Loucy (cell line): ENCODE measurements around the gene ZSWIM5.

Experiments used
- H2AFZ ChIP-seq: fragments of 200-600 bp; sonication (generic); 2 replicates; pipeline ENCODE4 v1.6.0; 2016; ENCODE audit warnings: antibody characterized with exemption, mild to moderate bottlenecking, low read length, moderate library complexity
- H3F3A ChIP-seq: fragments of 200-600 bp; 2 replicates; pipeline ENCODE4 v1.6.0; 2016; ENCODE audit warnings: antibody characterized with exemption, low read depth, mild to moderate bottlenecking
- H3K27me3 ChIP-seq: fragments of 200-600 bp; sonication (generic); 2 replicates; pipeline ENCODE4 v1.6.1; 2014; ENCODE audit warnings: low read length, mild to moderate bottlenecking; ENCODE audit not compliant: insufficient read depth, poor library complexity, severe bottlenecking
- H3K36me3 ChIP-seq: fragments of 200-600 bp; sonication (generic); 2 replicates; pipeline ENCODE4 v1.6.1; 2016; ENCODE audit warnings: low read length; ENCODE audit not compliant: insufficient read depth
- H3K4me1 ChIP-seq: fragments of 200-600 bp; sonication (generic); 2 replicates; pipeline ENCODE4 v1.5.1; 2014; ENCODE audit warnings: low read length, mild to moderate bottlenecking; ENCODE audit not compliant: insufficient read depth, poor library complexity, severe bottlenecking
- H3K4me2 ChIP-seq: fragments of 200-600 bp; sonication (generic); 2 replicates; pipeline ENCODE4 v1.6.0; 2014; ENCODE audit warnings: antibody characterized with exemption, low read length, low read depth, mild to moderate bottlenecking; ENCODE audit not compliant: poor library complexity, severe bottlenecking
- H3K4me3 ChIP-seq: fragments of 200-600 bp; sonication (generic); 2 replicates; pipeline ENCODE4 v1.5.1; 2014; ENCODE audit warnings: low read length, mild to moderate bottlenecking, mixed read lengths; ENCODE audit not compliant: poor library complexity, severe bottlenecking
- H3K79me2 ChIP-seq: fragments of 200-600 bp; sonication (generic); 2 replicates; pipeline ENCODE4 v1.6.1; 2014; ENCODE audit warnings: low read length; ENCODE audit not compliant: insufficient read depth
- H3K9ac ChIP-seq: fragments of 200-600 bp; sonication (generic); 2 replicates; pipeline ENCODE4 v1.6.0; 2014; ENCODE audit warnings: mild to moderate bottlenecking, low read depth, low read length, moderate library complexity; ENCODE audit not compliant: poor library complexity, severe bottlenecking
- H3K9me2 ChIP-seq: fragments of 200-600 bp; sonication (generic); replicated peaks from 2 replicates; pipeline ENCODE4 v1.6.1; 2016; ENCODE audit warnings: low read depth, low read length, mixed read lengths
- H3K9me3 ChIP-seq: fragments of 200-600 bp; sonication (generic); 2 replicates; pipeline ENCODE4 v1.6.1; 2014; ENCODE audit warnings: mild to moderate bottlenecking, antibody characterized with exemption, low read length, low read depth; ENCODE audit not compliant: insufficient read depth
- H4K20me1 ChIP-seq: fragments of 200-600 bp; sonication (generic); 2 replicates; pipeline ENCODE4 v1.6.0; 2014; ENCODE audit warnings: antibody characterized with exemption, low read length, mild to moderate bottlenecking; ENCODE audit not compliant: insufficient read depth, poor library complexity, severe bottlenecking
- EZH2phosphoT487 ChIP-seq: fragments of 200-600 bp; IDR thresholded peaks from 2 replicates; pipeline ENCODE4 v1.6.1; 2018; ENCODE audit warnings: antibody characterized with exemption, mild to moderate bottlenecking, moderate library complexity, borderline replicate concordance
- TF ChIP-seq, protein P1 (sequence below): fragments of 200-600 bp; sonication (generic); conservative IDR thresholded peaks from 2 replicates; pipeline ENCODE4 v1.5.1; 2014; ENCODE audit warnings: mild to moderate bottlenecking, antibody characterized with exemption, low read length

ZSWIM5 gene

DNA sequence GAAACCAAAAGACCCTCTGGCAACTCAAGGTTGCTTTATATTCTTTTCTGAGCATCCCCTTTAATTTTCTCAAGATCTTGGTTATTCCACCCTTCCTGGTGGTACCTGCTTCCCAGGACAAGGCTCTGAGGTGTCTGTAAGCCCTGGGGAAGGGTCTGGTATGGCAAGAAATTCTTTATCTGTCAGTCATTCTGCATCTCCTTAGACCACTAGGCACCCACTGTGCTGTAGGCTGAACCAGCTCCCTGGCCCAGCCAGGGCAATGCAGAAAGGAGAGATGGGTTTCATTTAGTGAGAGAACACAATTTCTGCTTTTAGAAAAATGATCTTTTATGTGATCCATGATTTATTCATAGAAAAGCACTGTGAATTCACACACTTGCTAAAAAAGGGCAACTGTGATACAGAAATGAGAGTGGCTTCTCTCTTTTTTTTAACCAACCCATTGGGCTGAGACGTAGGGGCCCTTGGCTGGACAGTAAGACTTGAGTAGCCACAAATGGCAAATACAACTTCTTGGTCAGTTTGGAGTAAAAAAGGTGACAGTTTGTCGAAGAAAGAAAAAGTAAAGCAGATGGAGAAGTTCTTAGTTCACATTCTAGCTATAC is 190.2 kb downstream of the ZSWIM5 start:
- peaks cover 35% of the 10 kb centered on the region for H3K4me1 ChIP-seq
- no peaks in the 10 kb centered on the region for H4K20me1 ChIP-seq
- H3K9me2 ChIP-seq, result no peaks in the 10 kb centered on the region

DNA sequence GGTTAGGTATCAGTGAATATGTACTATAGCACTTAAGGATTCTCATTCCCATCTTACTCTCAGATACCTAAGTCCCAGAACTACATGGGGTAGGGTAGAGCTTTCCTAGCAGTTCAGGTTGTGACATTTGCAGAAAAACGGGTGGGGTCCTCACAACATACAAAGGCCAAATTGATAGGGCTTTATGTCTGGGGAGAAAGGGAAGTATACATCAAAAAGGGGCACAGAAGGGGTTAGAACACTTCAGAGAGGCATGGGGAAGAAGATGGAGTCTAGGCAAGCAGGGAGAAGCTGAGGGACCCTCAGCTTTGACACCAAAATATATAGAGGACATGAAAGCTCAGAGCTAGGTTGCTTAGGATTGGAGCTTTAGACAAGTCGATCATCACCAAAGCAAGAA is 190.7 kb downstream of the ZSWIM5 start:
- H3K36me3 ChIP-seq, result no peaks in the 10 kb centered on the region
- no peak for TF ChIP-seq EZH2phosphoT487
- TF ChIP-seq, protein P1, sequence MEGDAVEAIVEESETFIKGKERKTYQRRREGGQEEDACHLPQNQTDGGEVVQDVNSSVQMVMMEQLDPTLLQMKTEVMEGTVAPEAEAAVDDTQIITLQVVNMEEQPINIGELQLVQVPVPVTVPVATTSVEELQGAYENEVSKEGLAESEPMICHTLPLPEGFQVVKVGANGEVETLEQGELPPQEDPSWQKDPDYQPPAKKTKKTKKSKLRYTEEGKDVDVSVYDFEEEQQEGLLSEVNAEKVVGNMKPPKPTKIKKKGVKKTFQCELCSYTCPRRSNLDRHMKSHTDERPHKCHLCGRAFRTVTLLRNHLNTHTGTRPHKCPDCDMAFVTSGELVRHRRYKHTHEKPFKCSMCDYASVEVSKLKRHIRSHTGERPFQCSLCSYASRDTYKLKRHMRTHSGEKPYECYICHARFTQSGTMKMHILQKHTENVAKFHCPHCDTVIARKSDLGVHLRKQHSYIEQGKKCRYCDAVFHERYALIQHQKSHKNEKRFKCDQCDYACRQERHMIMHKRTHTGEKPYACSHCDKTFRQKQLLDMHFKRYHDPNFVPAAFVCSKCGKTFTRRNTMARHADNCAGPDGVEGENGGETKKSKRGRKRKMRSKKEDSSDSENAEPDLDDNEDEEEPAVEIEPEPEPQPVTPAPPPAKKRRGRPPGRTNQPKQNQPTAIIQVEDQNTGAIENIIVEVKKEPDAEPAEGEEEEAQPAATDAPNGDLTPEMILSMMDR, result no peak
- no peak overlapping the region for H2AFZ ChIP-seq
- H3K4me3 ChIP-seq, result no peak overlapping the region
- H3F3A ChIP-seq, result no peaks in the 10 kb centered on the region
- no peaks in the 10 kb centered on the region for H3K27me3 ChIP-seq
- H3K9ac ChIP-seq, result no peak overlapping the region
- no peaks in the 10 kb centered on the region for H4K20me1 ChIP-seq
- H3K9me3 ChIP-seq, result no peaks in the 10 kb centered on the region
- H3K4me1 ChIP-seq, result peaks cover 35% of the 10 kb centered on the region
- H3K9me2 ChIP-seq, result no peaks in the 10 kb centered on the region
- H3K79me2 ChIP-seq, result peaks cover 4% of the 10 kb centered on the region
- H3K4me2 ChIP-seq, result no peak overlapping the region

More for the DNA sequence above, 190.2 kb downstream of the ZSWIM5 start:
- no peak overlapping the region for H3K9ac ChIP-seq
- H3K79me2 ChIP-seq, result no peaks in the 10 kb centered on the region
- H3K4me2 ChIP-seq, result no peak overlapping the region
- H3K9me3 ChIP-seq, result no peaks in the 10 kb centered on the region
- TF ChIP-seq, protein P1, result no peak
- TF ChIP-seq EZH2phosphoT487, result no peak
- H3K4me3 ChIP-seq, result no peak overlapping the region
- H2AFZ ChIP-seq, result no peak overlapping the region
- no peaks in the 10 kb centered on the region for H3F3A ChIP-seq
- H3K27me3 ChIP-seq, result no peaks in the 10 kb centered on the region
- H3K36me3 ChIP-seq, result no peaks in the 10 kb centered on the region

DNA sequence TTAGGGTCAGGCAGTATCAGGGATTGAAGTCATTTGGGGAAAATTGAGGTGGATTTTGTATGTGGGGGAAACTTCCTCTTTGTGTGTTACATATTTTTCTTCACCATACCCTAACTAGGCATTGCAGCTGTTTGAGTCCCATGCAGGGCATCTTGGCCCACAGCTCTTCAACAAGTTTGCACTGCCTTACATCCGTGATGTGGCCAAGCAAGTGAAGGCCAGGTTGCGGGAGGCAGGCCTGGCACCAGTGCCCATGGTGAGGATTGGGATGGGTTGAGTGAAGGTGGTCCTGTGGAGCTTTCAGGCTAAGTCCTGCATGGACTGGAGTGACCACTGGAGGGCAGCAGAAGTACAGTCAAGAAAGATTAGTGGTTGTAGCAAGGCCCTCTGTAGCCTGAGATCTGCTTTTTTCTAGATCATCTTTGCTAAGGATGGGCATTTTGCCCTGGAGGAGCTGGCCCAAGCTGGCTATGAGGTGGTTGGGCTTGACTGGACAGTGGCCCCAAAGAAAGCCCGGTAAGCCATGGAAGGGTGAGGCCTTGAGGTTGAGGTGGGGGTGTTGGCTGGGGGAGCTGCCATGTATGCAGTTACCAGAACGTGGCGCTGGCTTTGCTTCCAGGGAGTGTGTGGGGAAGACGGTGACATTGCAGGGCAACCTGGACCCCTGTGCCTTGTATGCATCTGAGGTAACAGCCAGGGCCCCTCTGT is 191.9 kb downstream of the ZSWIM5 start:
- Histone ChIP-seq H3F3A (no peaks in the 10 kb centered on the region), H3K36me3 (no peaks in the 10 kb centered on the region), H3K4me2 (peak overlapping the region; percentile 98), H3K4me1 (peaks cover 38% of the 10 kb centered on the region), H2AFZ (no peak overlapping the region), H3K9me3 (no peaks in the 10 kb centered on the region), H3K9me2 (no peaks in the 10 kb centered on the region), H3K27me3 (no peaks in the 10 kb centered on the region), H4K20me1 (no peaks in the 10 kb centered on the region), H3K9ac (no peak overlapping the region), H3K4me3 (peak overlapping the region; percentile 86), H3K79me2 (peaks cover 12% of the 10 kb centered on the region)
- TF ChIP-seq EZH2phosphoT487, result no peak
- TF ChIP-seq, protein P1, result peak; percentile 94
